Measurements from ENCODE around the gene HEPACAM2.

HEPACAM2 gene

GRCh38 chr7:93147363-93147762 is 78.9 kb downstream of the HEPACAM2 start:
- DNase-seq (ENCODE audit: low read depth, low spot score): peak; percentile 9

DNA sequence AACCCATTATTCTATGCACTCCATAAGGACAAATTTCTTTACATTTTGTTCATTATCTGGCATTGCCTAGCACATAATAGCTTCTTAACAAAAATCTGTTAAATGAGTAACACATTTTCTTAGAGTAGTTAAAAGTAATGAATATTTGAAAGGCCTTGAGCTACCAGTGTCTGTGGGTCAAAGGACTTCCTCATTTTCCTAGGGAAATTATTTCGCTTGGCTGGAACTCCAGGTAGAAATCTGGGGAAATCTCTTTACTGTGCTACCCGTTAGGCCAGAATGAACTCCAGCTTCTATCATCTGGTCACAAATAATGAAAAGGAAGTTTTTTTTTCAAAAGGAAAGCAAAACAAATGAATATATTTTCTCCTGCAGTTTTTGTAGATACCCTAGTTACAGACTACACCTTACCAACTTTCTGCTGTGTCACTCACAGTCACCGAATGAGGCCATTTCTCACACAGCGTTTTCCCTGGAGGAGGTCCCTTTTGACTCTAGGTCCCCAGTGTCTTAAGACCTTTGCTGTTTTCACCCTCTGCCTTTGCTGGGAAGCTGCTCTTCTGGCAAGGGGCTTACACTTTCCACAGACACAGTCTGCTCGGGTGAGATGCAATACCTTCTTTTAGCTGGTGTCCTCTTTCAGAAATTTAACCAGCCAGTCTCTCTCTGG is 79.7 kb downstream of the HEPACAM2 start:
- DNase-seq (ENCODE audit: low read depth, low spot score): no peak

GRCh38 chr7:93146036-93146435 is 80.2 kb downstream of the HEPACAM2 start:
- DNase-seq (ENCODE audit: low read depth, low spot score): no peak

DNA sequence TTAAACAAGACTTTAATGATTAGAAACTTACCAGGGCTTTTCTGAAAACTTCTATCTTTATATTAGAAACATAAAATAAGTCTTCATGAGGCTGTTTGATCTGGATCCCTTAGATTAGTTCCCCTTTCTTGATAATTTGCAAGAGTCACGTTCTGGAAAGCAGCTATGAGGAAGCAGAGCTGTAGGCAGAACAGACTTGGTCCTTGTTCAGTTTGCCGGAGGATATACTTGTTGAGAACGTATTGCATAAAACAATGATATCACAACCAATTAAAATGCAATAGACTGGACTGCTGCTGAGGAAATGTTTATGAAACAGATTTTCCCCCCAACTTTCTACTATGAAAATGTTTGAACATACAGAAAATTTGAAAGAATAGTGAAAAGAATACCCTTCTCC is 80.9 kb downstream of the HEPACAM2 start:
- no peak for DNase-seq (ENCODE audit: low read depth, low spot score)

GRCh38 chr7:93142127-93142526 is 84.1 kb downstream of the HEPACAM2 start:
- no peak for DNase-seq (ENCODE audit: low read depth, low spot score)

- DNase-seq (ENCODE audit: low read depth, low spot score): no peak
Observed at GRCh38 chr7:93140582-93141191, 85.6 kb downstream of the HEPACAM2 start.

- DNase-seq (ENCODE audit: low read depth, low spot score): no peak
Observed at GRCh38 chr7:93138576-93138975, 87.7 kb downstream of the HEPACAM2 start.

Data from ELF-1 (cell line).